Muscle layer of duodenum (tissue), 2 donors: ENCODE data around the gene KCTD3.

Experiments used
- H3K27ac ChIP-seq: one replicate; pipeline ENCODE4 v1.7.0; 2013; ENCODE audit warnings: mild to moderate bottlenecking, low read length
- H3K27me3 ChIP-seq: one replicate; pipeline ENCODE4 v1.7.0; 2013; ENCODE audit warnings: low read depth, mild to moderate bottlenecking, control low read depth, low read length
- H3K36me3 ChIP-seq, 2 donors: one replicate each; pipeline ENCODE4 v1.7.0; 2013; ENCODE audit warnings: low read length in 2 of 2, control low read depth in 1 of 2, mild to moderate bottlenecking in 1 of 2; ENCODE audit not compliant: insufficient read depth in 2 of 2, control insufficient read depth in 1 of 2
- H3K4me1 ChIP-seq, 2 donors: one replicate each; pipeline ENCODE4 v1.7.0; 2013; ENCODE audit warnings: low read length in 2 of 2, mild to moderate bottlenecking in 2 of 2, control low read depth in 1 of 2, moderate library complexity in 1 of 2; ENCODE audit not compliant: insufficient read depth in 2 of 2, control insufficient read depth in 1 of 2
- H3K4me3 ChIP-seq, 2 donors: one replicate each; pipeline ENCODE4 v1.7.0; 2013; ENCODE audit warnings: low read length in 2 of 2, low read depth in 1 of 2, mild to moderate bottlenecking in 1 of 2
- H3K9me3 ChIP-seq, 2 donors: one replicate each; pipeline ENCODE4 v1.7.0; 2013; ENCODE audit warnings: low read length in 2 of 2, control low read depth in 1 of 2, mild to moderate bottlenecking in 1 of 2; ENCODE audit not compliant: control insufficient read depth in 1 of 2
- donor health status: healthy.

Gene KCTD3

DNA sequence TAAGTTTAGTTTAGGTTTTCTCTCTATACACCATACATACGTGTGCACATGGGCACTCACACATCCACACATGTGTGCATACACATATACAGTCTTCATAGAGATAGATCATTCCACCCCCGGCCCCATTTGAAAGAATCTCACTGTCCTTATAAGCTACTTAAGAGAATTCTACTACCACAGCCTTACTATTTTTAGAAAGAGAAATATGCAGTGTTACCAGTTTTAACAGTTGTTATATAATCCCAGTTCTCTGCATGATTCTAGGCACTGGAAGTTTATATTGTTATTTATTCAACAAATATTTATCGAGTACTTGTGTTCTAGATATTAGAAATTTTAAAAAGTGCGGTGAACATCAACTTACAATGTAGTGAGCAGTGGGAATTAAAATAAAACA is 41.5 kb downstream of the KCTD3 start:
- no peaks in the 10 kb centered on the region for H3K27me3 ChIP-seq
- no peaks in the 10 kb centered on the region for H3K9me3 ChIP-seq
- H3K4me3 ChIP-seq, result no peak overlapping the region
- peaks cover 0 to 16% of the 10 kb centered on the region in 2 donors for H3K4me1 ChIP-seq
- H3K27ac ChIP-seq, result no peak overlapping the region
- peaks cover 21 to 34% of the 10 kb centered on the region in 2 donors for H3K36me3 ChIP-seq

DNA sequence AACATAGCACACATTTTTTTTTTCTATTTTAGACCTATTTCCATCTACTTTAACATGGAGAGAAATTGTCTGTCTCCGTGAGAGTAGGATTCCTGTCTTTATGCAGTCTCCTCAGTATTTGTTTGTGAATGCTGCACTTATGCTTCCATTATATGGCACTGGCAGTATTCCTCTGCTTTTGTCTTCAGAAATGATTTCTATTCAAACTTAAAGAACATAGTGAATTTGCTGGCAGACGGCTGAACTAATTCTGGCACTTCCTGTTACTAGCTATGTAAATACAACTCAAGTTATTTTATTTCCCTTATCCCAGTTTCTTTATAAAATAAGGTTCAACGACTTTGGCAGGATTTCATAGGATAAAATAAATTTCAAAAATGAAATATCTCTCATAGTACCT is 45.3 kb downstream of the KCTD3 start:
- Histone ChIP-seq H3K4me1 (peaks cover 0 to 12% of the 10 kb centered on the region in 2 donors), H3K27me3 (no peaks in the 10 kb centered on the region), H3K4me3 (no peak overlapping the region), H3K27ac (no peak overlapping the region), H3K9me3 (no peaks in the 10 kb centered on the region), H3K36me3 (peaks cover 26 to 33% of the 10 kb centered on the region in 2 donors)

DNA sequence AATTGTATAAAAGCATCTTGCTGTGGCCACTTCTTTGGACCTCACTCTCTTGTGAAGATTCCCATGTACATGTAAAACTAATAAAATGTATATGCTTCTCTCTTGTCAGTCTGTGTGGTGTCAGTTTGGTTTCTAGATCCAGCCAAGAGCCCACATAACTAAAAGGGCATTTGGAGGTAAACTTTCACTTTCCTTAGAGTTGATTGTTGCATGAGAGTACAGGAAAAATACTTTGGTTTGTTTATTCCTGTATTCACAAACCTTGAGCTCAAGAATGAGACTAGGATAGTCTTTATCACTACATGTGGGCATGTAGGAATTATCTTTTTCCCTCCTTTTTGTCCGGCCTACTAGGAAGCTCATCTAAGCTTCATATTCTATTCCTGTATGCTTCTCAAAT is 50.9 kb downstream of the KCTD3 start:
- H3K9me3 ChIP-seq, result no peaks in the 10 kb centered on the region
- H3K36me3 ChIP-seq, result peaks cover 32 to 41% of the 10 kb centered on the region in 2 donors
- no peaks in the 10 kb centered on the region for H3K27me3 ChIP-seq
- H3K27ac ChIP-seq, result no peak overlapping the region
- peaks cover 0 to 2% of the 10 kb centered on the region in 2 donors for H3K4me1 ChIP-seq
- H3K4me3 ChIP-seq, result no peak overlapping the region

GRCh38 chr1:215623162-215623561 is 56.1 kb downstream of the KCTD3 start:
- no peak overlapping the region for H3K27ac ChIP-seq
- no peaks in the 10 kb centered on the region for H3K27me3 ChIP-seq
- peaks cover 0 to 4% of the 10 kb centered on the region in 2 donors for H3K4me1 ChIP-seq
- H3K36me3 ChIP-seq, result peaks cover 23 to 31% of the 10 kb centered on the region in 2 donors
- H3K4me3 ChIP-seq, result no peak overlapping the region
- no peaks in the 10 kb centered on the region for H3K9me3 ChIP-seq

- peaks cover 0 to 4% of the 10 kb centered on the region in 2 donors for H3K4me1 ChIP-seq
- no peak overlapping the region for H3K4me3 ChIP-seq
- no peaks in the 10 kb centered on the region for H3K9me3 ChIP-seq
- H3K27me3 ChIP-seq, result no peaks in the 10 kb centered on the region
- H3K36me3 ChIP-seq, result peaks cover 7 to 10% of the 10 kb centered on the region in 2 donors
- H3K27ac ChIP-seq, result no peak overlapping the region
Measured at GRCh38 chr1:215625949-215626348, 58.8 kb downstream of the KCTD3 start.

DNA sequence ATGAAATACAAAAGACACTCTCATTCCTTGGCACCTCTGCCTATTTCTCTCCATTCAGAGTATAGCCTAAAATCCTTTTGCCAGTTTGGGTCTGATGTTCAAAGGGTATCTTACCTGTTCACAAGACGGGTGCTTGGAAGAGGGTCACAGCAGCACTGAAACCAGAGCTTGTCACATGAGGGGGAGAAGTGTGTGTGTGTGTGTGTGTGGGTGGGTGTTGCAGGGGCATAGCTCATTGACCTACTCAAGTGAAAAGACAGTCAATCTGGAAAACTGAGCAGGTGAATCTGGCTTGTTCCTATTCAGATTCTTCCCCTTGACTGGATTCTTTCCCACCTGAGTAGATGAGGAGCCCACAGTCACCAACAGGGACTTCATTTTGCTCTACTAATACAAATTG is 63.9 kb downstream of the KCTD3 start:
- H3K27me3 ChIP-seq, result no peaks in the 10 kb centered on the region
- H3K36me3 ChIP-seq, result no peaks in the 10 kb centered on the region
- no peak overlapping the region for H3K27ac ChIP-seq
- H3K4me3 ChIP-seq, result no peak overlapping the region
- H3K9me3 ChIP-seq, result no peaks in the 10 kb centered on the region
- no peaks in the 10 kb centered on the region for H3K4me1 ChIP-seq

DNA sequence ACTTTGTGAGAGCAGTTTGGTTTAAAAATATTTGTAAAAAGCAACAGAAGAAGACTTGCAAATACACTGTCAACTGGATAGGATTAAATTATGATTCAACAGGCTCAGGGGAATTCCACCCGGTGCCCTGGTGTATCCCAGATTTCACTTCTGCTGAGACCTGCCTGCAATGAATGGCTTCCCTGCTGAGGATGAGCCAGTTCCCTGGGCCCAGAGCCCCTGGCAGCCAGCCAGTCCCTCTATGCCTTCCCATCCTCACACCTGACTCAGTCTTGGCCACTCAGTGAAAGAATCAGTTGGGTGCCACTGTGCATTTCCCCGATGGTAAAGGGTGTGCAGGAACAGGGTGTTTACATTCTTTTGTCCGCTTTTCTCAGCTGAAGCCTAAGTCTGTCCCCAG is 64.4 kb downstream of the KCTD3 start:
- no peaks in the 10 kb centered on the region for H3K4me1 ChIP-seq
- H3K36me3 ChIP-seq, result no peaks in the 10 kb centered on the region
- H3K9me3 ChIP-seq, result no peaks in the 10 kb centered on the region
- H3K27ac ChIP-seq, result no peak overlapping the region
- H3K4me3 ChIP-seq, result no peak overlapping the region
- H3K27me3 ChIP-seq, result no peaks in the 10 kb centered on the region

- Histone ChIP-seq H3K27ac (no peak overlapping the region), H3K9me3 (no peaks in the 10 kb centered on the region), H3K36me3 (peaks cover 0 to 3% of the 10 kb centered on the region in 2 donors), H3K4me1 (peaks cover 4 to 8% of the 10 kb centered on the region in 2 donors), H3K4me3 (no peak overlapping the region), H3K27me3 (no peaks in the 10 kb centered on the region)
Measured at GRCh38 chr1:215635827-215636226, 68.7 kb downstream of the KCTD3 start.

DNA sequence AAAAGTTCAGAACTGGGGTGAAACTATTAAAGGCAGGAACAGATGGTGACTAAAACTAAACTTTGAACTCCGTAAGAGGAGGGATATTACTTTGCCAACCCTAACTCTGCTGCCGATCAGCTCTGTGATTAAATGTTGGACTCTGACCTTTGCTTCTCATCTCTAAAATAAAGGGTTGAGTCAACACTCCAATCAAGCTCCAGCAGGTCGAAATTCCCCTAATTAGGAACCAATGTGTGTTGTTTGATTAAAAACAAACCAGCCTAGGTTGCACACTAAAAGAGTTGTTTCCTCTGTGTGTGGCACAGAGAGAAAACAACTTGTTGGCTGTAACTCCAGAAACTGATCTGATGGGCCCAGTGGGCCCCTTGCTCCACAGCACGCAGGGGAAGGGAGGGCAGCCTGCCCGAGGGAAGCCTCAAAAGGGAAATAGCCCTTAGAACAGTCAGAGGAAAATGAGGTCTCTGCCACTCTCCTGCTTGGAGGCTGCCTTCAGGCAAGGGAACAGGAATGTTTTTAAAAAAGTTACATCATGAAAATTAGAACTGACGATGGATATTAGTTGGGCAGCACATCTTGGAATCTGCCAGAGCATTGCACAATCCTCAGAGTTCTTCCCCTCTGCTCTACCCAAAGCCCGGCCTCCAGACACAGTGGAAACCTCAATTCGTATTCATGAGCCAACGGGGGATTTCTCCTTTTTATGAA is 69.3 kb downstream of the KCTD3 start:
- Histone ChIP-seq H3K27me3 (no peaks in the 10 kb centered on the region), H3K4me3 (peak overlapping the region in 1 of 2 donors; percentile 4), H3K36me3 (peaks cover 0 to 3% of the 10 kb centered on the region in 2 donors), H3K9me3 (no peaks in the 10 kb centered on the region), H3K27ac (peak overlapping the region; percentile 43), H3K4me1 (peaks cover 4 to 8% of the 10 kb centered on the region in 2 donors)

DNA sequence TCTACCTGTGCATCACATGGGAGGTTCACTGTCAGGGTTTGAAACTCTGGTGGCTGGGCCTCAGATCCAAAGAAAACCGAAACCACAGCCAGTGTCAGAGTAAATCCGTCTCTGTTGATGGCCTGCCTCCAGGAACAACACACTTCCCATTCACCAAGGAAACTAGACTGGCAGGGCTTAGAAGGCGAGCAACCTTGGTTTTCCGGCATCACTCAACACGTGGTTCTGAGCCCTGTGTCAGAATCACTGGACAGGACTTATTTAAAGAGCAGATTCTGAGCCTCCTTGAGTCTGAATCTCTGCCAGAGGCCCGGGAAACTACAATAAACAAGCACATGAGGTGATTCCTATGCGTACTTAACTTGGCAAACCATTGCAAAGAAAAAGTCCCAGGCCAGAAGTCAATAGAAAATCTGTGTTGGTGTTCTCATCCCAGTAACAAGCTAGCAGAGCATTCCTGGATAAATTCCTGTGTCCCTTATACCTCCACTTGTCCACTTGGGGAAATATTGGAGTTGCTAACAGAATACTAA is 70.0 kb downstream of the KCTD3 start:
- Histone ChIP-seq H3K27ac (peak overlapping the region; percentile 43), H3K27me3 (no peaks in the 10 kb centered on the region), H3K9me3 (no peaks in the 10 kb centered on the region), H3K36me3 (peaks cover 0 to 3% of the 10 kb centered on the region in 2 donors), H3K4me1 (peaks cover 4 to 8% of the 10 kb centered on the region in 2 donors), H3K4me3 (peak overlapping the region in 1 of 2 donors; percentile 4)

- Histone ChIP-seq H3K4me3 (no peak overlapping the region), H3K36me3 (peaks cover 0 to 3% of the 10 kb centered on the region in 2 donors), H3K27me3 (no peaks in the 10 kb centered on the region), H3K9me3 (no peaks in the 10 kb centered on the region), H3K4me1 (peaks cover 4 to 8% of the 10 kb centered on the region in 2 donors), H3K27ac (no peak overlapping the region)
Measured at GRCh38 chr1:215640429-215641148, 73.5 kb downstream of the KCTD3 start.
